Measurements from ENCODE around the gene SLC6A17. TPM values are rescaled to one million over a fixed set of nuclear protein-coding genes. Genes with fewer than 3 reads are reported as not detected.

The SLC6A17 gene
- total RNA-seq, 1 donor from 2014 or later, result not detected

GRCh38 chr1:110196917-110197765 is 46.8 kb downstream of the SLC6A17 start:
- Mint-ChIP-seq H3K27me3 (peaks cover 32% of the 10 kb centered on the region), H3K27ac (peak overlapping the region; percentile 42), H3K4me3 (ENCODE audit: low read depth) (no peak overlapping the region), H3K9me3 (ENCODE audit: low read depth) (no peaks in the 10 kb centered on the region), H3K4me1 (ENCODE audit: low read depth) (no peaks in the 10 kb centered on the region), H3K36me3 (ENCODE audit: insufficient read depth) (no peaks in the 10 kb centered on the region)
- peak; percentile 42 for DNase-seq (ENCODE audit: low spot score, unreplicated experiment)
- TF ChIP-seq CTCF (IDR thresholded peaks at IDR 0.05; ENCODE audit: unreplicated experiment), result peak; percentile 91

- Mint-ChIP-seq H3K4me1 (ENCODE audit: low read depth) (no peaks in the 10 kb centered on the region), H3K27me3 (peaks cover 27% of the 10 kb centered on the region), H3K27ac (no peak overlapping the region), H3K9me3 (ENCODE audit: low read depth) (no peaks in the 10 kb centered on the region), H3K36me3 (ENCODE audit: insufficient read depth) (no peaks in the 10 kb centered on the region), H3K4me3 (ENCODE audit: low read depth) (no peak overlapping the region)
- no peak for DNase-seq (ENCODE audit: low spot score, unreplicated experiment)
- no peak for TF ChIP-seq CTCF (IDR thresholded peaks at IDR 0.05; ENCODE audit: unreplicated experiment)
Measured at GRCh38 chr1:110197905-110198629, 47.8 kb downstream of the SLC6A17 start.

- no peak overlapping the region for H3K27ac Mint-ChIP-seq
Measured at GRCh38 chr1:110198746-110199145, 48.5 kb downstream of the SLC6A17 start.

GRCh38 chr1:110200190-110200589 is 49.9 kb downstream of the SLC6A17 start:
- no peak for TF ChIP-seq CTCF (IDR thresholded peaks at IDR 0.05; ENCODE audit: unreplicated experiment)
- H3K4me1 Mint-ChIP-seq (ENCODE audit: low read depth), result no peaks in the 10 kb centered on the region
- DNase-seq (ENCODE audit: low spot score, unreplicated experiment), result no peak
- no peak overlapping the region for H3K27ac Mint-ChIP-seq
- H3K27me3 Mint-ChIP-seq, result peaks cover 39% of the 10 kb centered on the region
- H3K36me3 Mint-ChIP-seq (ENCODE audit: insufficient read depth), result no peaks in the 10 kb centered on the region
- H3K4me3 Mint-ChIP-seq (ENCODE audit: low read depth), result no peak overlapping the region
- no peaks in the 10 kb centered on the region for H3K9me3 Mint-ChIP-seq (ENCODE audit: low read depth)

More at GRCh38 chr1:110198746-110199145, 48.5 kb downstream of the SLC6A17 start:
- Mint-ChIP-seq H3K27me3 (peaks cover 25% of the 10 kb centered on the region), H3K4me3 (ENCODE audit: low read depth) (no peak overlapping the region), H3K4me1 (ENCODE audit: low read depth) (no peaks in the 10 kb centered on the region), H3K9me3 (ENCODE audit: low read depth) (no peaks in the 10 kb centered on the region), H3K36me3 (ENCODE audit: insufficient read depth) (no peaks in the 10 kb centered on the region)
- TF ChIP-seq CTCF (IDR thresholded peaks at IDR 0.05; ENCODE audit: unreplicated experiment), result no peak
- no peak for DNase-seq (ENCODE audit: low spot score, unreplicated experiment)

GRCh38 chr1:110200666-110201065 is 50.4 kb downstream of the SLC6A17 start:
- DNase-seq (ENCODE audit: low spot score, unreplicated experiment), result no peak
- no peaks in the 10 kb centered on the region for H3K36me3 Mint-ChIP-seq (ENCODE audit: insufficient read depth)
- no peak overlapping the region for H3K4me3 Mint-ChIP-seq (ENCODE audit: low read depth)
- TF ChIP-seq CTCF (IDR thresholded peaks at IDR 0.05; ENCODE audit: unreplicated experiment), result no peak
- no peak overlapping the region for H3K27ac Mint-ChIP-seq
- H3K9me3 Mint-ChIP-seq (ENCODE audit: low read depth), result no peaks in the 10 kb centered on the region
- no peaks in the 10 kb centered on the region for H3K4me1 Mint-ChIP-seq (ENCODE audit: low read depth)
- H3K27me3 Mint-ChIP-seq, result peaks cover 43% of the 10 kb centered on the region

Data from progenitor cell of endocrine pancreas (in vitro differentiated cells).